Ectodermal cell (in vitro differentiated cells): Measurements from ENCODE around the gene LHX3.
"Not testable (repeated sequence)": the region's sequence is repeated elsewhere in the genome, so short reads cannot be mapped to it uniquely, and the experiment has no call there.

Experiments
- H3K27ac ChIP-seq: 2 replicates; pipeline ENCODE4 v1.7.0; 2013; ENCODE audit warnings: mild to moderate bottlenecking, low read depth, low read length; ENCODE audit not compliant: insufficient read depth, poor library complexity, severe bottlenecking
- H3K27me3 ChIP-seq: 2 replicates; pipeline ENCODE4 v1.7.0; 2013; ENCODE audit warnings: mild to moderate bottlenecking, low read length; ENCODE audit not compliant: insufficient read depth, control insufficient read depth, poor library complexity, severe bottlenecking
- H3K36me3 ChIP-seq: one replicate; pipeline ENCODE4 v1.7.0; 2013; ENCODE audit warnings: low read length; ENCODE audit not compliant: control insufficient read depth, insufficient read depth
- H3K4me1 ChIP-seq: one replicate; pipeline ENCODE4 v1.7.0; 2013; ENCODE audit warnings: low read length; ENCODE audit not compliant: control insufficient read depth, insufficient read depth
- H3K4me3 ChIP-seq: 2 replicates; pipeline ENCODE4 v1.7.0; 2013; ENCODE audit warnings: low read depth, low read length, control low read depth; ENCODE audit not compliant: insufficient read depth
- H3K9me3 ChIP-seq: 2 replicates; pipeline ENCODE4 v1.7.0; 2013; ENCODE audit warnings: mild to moderate bottlenecking, low read length, moderate library complexity; ENCODE audit not compliant: control insufficient read depth
- WGBS, 2 experiments: methylation state at CpG; one replicate each; pipeline ENCODE4 v1.1.7; 2013; ENCODE audit warnings: missing lambda C conversion rate in 2 of 2; 5-methylcytosine and 5-hydroxymethylcytosine counted together

LHX3 gene

DNA sequence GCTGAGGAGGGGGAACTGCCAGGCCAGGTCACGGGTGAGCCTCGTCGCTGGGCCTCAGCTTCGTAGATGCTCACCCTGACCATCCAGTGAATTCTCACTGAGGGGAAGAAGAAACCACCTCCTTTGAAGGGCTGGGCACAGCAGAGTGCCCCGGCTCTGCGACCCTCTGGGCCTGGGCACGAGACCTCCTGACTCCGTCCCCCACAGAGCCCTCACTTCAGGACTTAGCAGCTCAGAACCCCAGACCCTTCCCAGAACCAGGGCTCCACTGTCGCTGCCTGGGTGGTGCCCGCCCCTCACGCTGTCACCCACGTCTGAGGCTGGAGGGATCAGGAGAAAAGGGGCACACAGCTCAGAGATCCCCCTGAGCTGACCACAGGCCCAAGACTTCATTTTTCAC lies 52.0 kb downstream of the LHX3 start:
- Histone ChIP-seq H3K4me3 (no peak overlapping the region), H3K4me1 (peaks cover 15% of the 10 kb centered on the region), H3K36me3 (no peaks in the 10 kb centered on the region), H3K9me3 (no peaks in the 10 kb centered on the region), H3K27ac (no peak overlapping the region), H3K27me3 (peaks cover 25% of the 10 kb centered on the region)
- WGBS, 2 experiments: 93 to 94% methylated on average over 12 of the region's 12 CpGs

DNA sequence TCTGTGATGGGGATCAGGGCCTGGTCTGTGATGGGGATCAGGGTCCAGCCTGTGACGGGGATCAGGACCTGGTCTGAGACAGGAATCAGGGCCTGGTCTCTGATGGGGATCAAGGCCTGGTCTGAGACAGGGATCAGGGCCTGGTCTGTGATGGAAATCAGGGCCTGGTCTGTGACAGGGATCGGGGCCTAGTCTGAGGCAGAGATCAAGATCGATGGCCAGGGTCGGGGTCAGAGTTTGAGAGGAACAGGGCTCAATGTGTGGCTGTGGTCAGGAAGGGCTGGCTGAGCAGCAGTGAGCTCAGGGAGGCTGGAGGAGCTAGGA lies 52.4 kb downstream of the LHX3 start:
- 92% methylated on average over 4 of the region's 4 CpGs for WGBS, 2 experiments
- H3K4me3 ChIP-seq: no peak overlapping the region
- H3K9me3 ChIP-seq: no peaks in the 10 kb centered on the region
- H3K36me3 ChIP-seq: no peaks in the 10 kb centered on the region
- H3K27me3 ChIP-seq: peaks cover 25% of the 10 kb centered on the region
- no peak overlapping the region for H3K27ac ChIP-seq
- H3K4me1 ChIP-seq: peaks cover 16% of the 10 kb centered on the region

DNA sequence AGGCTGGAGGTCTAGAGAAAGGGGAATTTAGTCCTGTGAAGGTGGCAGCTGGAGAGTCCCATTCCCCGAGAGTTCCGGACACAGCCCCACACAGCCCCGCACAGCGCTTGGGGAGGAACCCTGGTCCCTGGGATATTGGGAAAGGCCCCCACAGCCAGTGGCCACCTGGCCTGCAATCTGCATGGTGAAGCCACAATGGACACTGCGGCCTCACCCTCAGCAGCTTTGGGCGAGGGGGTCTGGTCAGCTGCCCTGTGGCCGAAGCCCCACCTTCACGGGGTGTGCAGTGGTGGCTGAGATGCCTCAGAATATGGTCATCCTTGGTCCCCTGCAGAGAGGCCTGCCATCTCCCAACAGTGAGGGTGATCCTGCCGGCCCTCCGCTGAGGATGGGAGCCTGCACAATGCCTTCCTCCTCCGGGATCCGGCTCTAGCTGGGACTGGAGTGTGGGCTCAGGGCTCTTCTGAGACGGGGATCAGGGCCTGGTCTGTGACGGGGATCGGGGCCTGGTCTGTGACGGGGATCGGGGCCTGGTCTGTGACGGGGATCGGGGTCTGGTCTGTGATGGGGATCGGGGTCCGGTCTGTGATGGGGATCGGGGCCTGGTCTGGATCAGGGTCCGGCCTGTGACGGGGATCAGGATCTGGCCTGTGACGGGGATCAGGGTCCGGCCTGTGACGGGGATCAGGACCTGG lies 52.9 kb downstream of the LHX3 start:
- no peak overlapping the region for H3K4me3 ChIP-seq
- WGBS, 2 experiments: 78 to 79% methylated on average over 27 of the region's 27 CpGs
- H3K4me1 ChIP-seq: peaks cover 16% of the 10 kb centered on the region
- H3K9me3 ChIP-seq: no peaks in the 10 kb centered on the region
- peaks cover 25% of the 10 kb centered on the region for H3K27me3 ChIP-seq
- no peaks in the 10 kb centered on the region for H3K36me3 ChIP-seq
- H3K27ac ChIP-seq: no peak overlapping the region

DNA sequence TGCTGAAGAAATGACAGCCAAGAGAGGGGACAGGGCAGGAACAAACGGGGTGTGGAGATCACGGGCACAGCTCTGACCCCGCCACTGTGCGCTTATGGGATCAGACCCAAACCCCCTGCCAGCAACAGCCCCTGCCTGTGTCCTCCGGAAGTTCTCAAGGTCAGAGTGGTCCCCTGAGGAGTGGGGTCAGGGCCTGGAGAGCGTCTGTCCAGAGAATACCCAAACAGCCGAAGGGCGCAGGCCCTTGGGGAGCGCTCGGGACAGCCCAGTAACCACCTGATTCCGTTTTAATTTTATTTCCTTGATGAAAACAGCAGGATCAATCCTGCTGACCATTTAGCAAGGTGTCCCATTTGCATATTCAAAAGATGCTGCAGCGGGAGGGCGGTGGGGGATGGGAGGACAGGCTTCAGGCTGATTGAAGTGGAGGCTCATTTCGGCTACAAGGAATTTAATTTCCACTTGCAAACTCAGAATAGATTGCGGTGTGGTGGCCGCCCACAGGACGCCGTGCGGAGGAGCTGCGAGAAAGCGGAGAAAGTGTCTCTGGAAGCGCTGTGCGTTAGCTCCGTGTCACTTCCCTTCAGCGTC lies 53.6 kb downstream of the LHX3 start:
- H3K4me1 ChIP-seq: peaks cover 16% of the 10 kb centered on the region
- no peaks in the 10 kb centered on the region for H3K9me3 ChIP-seq
- no peak overlapping the region for H3K27ac ChIP-seq
- 15 to 19% methylated on average over 25 of the region's 25 CpGs for WGBS, 2 experiments
- H3K36me3 ChIP-seq: no peaks in the 10 kb centered on the region
- peaks cover 25% of the 10 kb centered on the region for H3K27me3 ChIP-seq
- no peak overlapping the region for H3K4me3 ChIP-seq

GRCh38 chr9:136150664-136151213 lies 54.2 kb downstream of the LHX3 start:
- H3K27me3 ChIP-seq: peaks cover 25% of the 10 kb centered on the region
- H3K27ac ChIP-seq, H3K36me3 ChIP-seq, H3K4me3 ChIP-seq, H3K9me3 ChIP-seq: not testable (repeated sequence)
- WGBS, 2 experiments: 83 to 84% methylated on average over 7 of the region's 7 CpGs
- peaks cover 16% of the 10 kb centered on the region for H3K4me1 ChIP-seq

DNA sequence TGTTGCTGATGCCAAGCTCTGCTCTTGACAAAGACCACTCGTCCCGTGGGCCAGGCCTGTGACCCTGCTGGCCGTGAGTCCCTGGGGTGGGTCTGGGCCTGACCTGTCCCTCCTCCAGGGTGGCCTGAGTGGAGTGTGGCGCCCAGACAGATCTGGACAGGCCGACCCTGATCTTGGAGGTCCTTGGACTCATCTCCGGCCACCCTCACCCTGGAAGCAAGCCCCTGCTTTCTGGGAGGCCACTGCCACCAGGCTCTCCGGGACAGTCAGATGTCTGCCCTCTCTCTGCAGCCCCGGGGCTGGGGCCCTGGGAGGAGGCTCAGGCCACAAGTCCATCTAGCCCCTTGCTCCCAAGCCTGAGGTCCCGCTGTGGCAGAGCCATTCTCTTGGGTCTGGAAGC lies 55.1 kb downstream of the LHX3 start:
- Histone ChIP-seq H3K27me3 (peaks cover 25% of the 10 kb centered on the region), H3K4me1 (peaks cover 16% of the 10 kb centered on the region), H3K27ac (no peak overlapping the region), H3K36me3 (no peaks in the 10 kb centered on the region), H3K9me3 (no peaks in the 10 kb centered on the region), H3K4me3 (no peak overlapping the region)
- 93 to 94% methylated on average over 9 of the region's 9 CpGs for WGBS, 2 experiments

DNA sequence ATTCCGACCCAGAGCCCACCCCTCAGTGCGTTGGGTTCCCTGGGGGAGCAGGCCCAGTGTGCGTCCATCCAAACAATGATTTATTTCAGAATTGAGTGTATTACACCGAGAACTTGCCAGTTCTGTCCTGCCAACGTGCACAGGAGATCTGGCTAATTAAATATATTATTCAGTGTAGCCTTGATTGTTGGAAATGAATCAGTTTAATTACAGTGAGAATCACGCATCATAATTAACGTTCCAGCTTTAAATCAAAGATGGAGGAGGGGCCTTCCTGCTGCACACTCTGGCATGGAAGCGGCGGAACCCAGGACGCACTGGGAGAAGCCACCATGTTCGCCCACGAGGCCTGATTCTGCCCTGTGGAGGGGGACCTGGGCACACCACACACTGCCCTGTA lies 55.6 kb downstream of the LHX3 start:
- no peak overlapping the region for H3K4me3 ChIP-seq
- no peaks in the 10 kb centered on the region for H3K9me3 ChIP-seq
- H3K27ac ChIP-seq: no peak overlapping the region
- peaks cover 25% of the 10 kb centered on the region for H3K27me3 ChIP-seq
- no peaks in the 10 kb centered on the region for H3K36me3 ChIP-seq
- WGBS, 2 experiments: 88 to 90% methylated on average over 12 of the region's 12 CpGs
- peaks cover 16% of the 10 kb centered on the region for H3K4me1 ChIP-seq

DNA sequence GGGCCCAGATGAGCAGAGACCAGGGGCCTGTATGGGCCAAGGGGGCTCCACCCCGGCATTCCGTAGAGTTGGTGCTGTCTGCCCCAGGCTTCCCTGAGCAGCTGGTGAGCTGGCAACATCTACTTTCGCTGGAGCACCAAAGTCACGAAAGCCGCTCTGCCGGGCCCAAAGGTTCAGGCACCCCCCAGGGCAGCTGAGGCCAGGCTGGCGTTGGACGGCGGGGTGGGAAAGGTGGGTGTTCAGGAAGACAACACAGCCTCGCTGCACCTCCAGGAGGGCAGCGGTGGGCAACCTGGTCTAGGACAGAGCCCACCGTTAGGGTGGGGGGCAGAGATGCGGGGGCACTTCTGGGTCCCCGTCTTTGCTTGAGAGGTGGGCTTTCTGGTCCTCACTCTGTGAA lies 56.2 kb downstream of the LHX3 start:
- WGBS, 2 experiments: 89 to 90% methylated on average over 14 of the region's 14 CpGs
- Histone ChIP-seq H3K27me3 (peaks cover 25% of the 10 kb centered on the region), H3K27ac (no peak overlapping the region), H3K36me3 (no peaks in the 10 kb centered on the region), H3K9me3 (no peaks in the 10 kb centered on the region), H3K4me3 (no peak overlapping the region), H3K4me1 (peaks cover 16% of the 10 kb centered on the region)

- H3K4me1 ChIP-seq: peaks cover 16% of the 10 kb centered on the region
- 47 to 49% methylated on average over 35 of the region's 35 CpGs for WGBS, 2 experiments
These were observed 56.8 kb downstream of the LHX3 start for GRCh38 chr9:136147890-136148714.

More at GRCh38 chr9:136147890-136148714, 56.8 kb downstream of the LHX3 start:
- Histone ChIP-seq H3K4me3 (no peak overlapping the region), H3K36me3 (no peaks in the 10 kb centered on the region), H3K27me3 (peaks cover 25% of the 10 kb centered on the region), H3K27ac (no peak overlapping the region), H3K9me3 (no peaks in the 10 kb centered on the region)
